ENCODE results near the gene CACFD1. TPM values are rescaled to one million over a fixed set of nuclear protein-coding genes. Genes with fewer than 3 reads are reported as not detected.

CACFD1 gene
- total RNA-seq, 2 experiments from 2014 or later, result 3.7 to 3.8 TPM

DNA sequence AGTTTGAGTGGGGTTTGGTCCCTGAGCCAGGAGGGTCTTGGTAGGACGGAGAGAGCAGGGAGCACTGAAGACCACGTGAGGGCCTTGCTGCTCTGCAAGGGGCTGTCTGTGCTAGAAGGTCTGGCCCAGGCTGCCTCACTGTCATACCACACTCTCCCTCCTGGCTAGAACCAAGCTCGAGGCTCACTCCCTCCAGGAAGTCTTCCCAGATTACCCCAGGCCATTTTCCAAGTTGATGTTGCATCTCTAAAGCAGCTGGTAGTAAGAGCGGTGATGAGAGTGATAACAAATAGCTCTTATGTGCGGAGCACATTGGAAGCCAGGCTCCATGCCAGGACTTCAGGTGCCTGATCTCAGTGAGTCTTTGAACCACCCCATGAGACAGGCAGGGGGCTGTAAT is 58.4 kb downstream of the CACFD1 start:
- ChIA-PET CTCF (no interaction called here), POLR2A (no interaction called here)
- intact Hi-C loops (cut with DNase I, micrococcal nuclease), result no loop called here
- H3K4me1 Mint-ChIP-seq (ENCODE audit: low read depth), result no peaks in the 10 kb centered on the region
- no peak overlapping the region for H3K27ac Mint-ChIP-seq
- no peaks in the 10 kb centered on the region for H3K27me3 Mint-ChIP-seq
- no peak for DNase-seq
- no peaks in the 10 kb centered on the region for H3K36me3 ChIP-seq (ENCODE audit: insufficient read depth, low read length)
- no peak overlapping the region for H3K27ac ChIP-seq (ENCODE audit: low read depth in 1 of 2, low read length in 2 of 2)
- no peaks in the 10 kb centered on the region for H3K27me3 ChIP-seq (ENCODE audit: control insufficient read depth in 1 of 2, insufficient read depth in 2 of 2, low read length in 2 of 2)
- no peaks in the 10 kb centered on the region for H3K36me3 Mint-ChIP-seq (ENCODE audit: low read depth)
- H3K9me3 ChIP-seq (ENCODE audit: control insufficient read depth in 1 of 2, insufficient read depth in 1 of 2, low read length in 2 of 2), result no peaks in the 10 kb centered on the region
- H3K4me3 ChIP-seq (ENCODE audit: low read length), result no peak overlapping the region
- no peak for ATAC-seq (ENCODE audit: poor library complexity)
- H3K4me1 ChIP-seq (ENCODE audit: insufficient read depth, low read length), result no peaks in the 10 kb centered on the region
- H3K4me3 Mint-ChIP-seq, result no peak overlapping the region
- no peaks in the 10 kb centered on the region for H3K9me3 Mint-ChIP-seq
- TF ChIP-seq, protein P1, sequence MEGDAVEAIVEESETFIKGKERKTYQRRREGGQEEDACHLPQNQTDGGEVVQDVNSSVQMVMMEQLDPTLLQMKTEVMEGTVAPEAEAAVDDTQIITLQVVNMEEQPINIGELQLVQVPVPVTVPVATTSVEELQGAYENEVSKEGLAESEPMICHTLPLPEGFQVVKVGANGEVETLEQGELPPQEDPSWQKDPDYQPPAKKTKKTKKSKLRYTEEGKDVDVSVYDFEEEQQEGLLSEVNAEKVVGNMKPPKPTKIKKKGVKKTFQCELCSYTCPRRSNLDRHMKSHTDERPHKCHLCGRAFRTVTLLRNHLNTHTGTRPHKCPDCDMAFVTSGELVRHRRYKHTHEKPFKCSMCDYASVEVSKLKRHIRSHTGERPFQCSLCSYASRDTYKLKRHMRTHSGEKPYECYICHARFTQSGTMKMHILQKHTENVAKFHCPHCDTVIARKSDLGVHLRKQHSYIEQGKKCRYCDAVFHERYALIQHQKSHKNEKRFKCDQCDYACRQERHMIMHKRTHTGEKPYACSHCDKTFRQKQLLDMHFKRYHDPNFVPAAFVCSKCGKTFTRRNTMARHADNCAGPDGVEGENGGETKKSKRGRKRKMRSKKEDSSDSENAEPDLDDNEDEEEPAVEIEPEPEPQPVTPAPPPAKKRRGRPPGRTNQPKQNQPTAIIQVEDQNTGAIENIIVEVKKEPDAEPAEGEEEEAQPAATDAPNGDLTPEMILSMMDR (IDR thresholded peaks at IDR 0.05), result no peak

DNA sequence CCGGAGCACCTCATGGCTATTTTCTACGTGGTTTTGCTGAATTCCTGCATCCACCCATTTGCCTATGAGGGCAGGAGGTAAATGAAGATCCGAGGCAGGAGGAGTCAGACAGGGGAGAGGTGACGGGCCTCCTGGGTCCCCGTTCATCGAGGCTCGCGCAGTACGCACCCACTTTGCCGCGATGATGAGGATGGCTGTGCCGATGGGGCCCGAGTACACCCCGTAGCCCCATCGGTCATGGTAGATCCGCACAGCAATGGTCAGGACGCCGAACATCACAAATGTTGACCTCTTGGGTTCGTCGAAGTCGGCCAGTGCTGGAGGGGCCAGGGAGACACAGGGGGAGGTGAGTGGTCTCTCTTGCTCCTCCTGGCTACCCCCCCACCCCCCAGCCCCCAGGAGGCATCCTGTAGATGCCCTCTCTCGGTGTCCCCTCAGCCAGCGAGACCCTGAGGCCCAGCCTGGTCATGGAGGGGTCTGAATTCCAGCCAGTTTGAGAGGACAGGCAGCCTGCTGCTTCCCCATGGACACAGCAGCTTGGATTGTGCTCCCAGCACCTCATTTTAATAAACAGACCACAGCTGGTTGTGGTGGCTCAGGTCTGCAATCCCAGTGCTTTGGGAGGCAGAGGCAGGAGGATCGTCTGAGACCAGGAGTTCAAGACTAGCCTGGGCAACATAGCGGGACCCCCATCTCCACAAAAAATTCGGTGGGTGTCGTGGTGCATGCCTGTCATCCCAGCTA is 59.1 kb downstream of the CACFD1 start:
- ChIA-PET CTCF (no interaction called here), POLR2A (no interaction called here)
- H3K27me3 Mint-ChIP-seq, result no peaks in the 10 kb centered on the region

DNA sequence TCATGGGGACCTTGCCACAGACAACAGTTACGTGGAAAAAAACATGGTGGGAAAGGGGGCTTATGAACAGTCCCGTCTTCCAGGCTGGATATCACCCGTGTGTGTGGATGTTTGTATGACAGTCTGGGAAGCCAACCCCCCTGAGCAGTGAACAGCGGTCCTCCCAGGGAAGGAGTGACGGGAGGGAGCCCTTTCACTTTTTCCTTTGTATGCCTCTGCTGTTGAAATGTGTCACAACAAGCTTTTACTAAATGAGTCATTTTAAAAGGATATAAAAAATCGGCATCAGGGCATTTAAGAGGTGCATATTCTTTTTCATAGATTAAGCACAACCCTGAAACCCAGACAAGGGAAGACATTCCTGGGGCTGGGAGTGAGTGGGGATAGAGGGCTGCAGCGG is 59.9 kb downstream of the CACFD1 start:
- H3K27ac Mint-ChIP-seq, result no peak overlapping the region
- Histone ChIP-seq H3K4me3 (ENCODE audit: low read length) (no peak overlapping the region), H3K27ac (ENCODE audit: low read depth in 1 of 2, low read length in 2 of 2) (no peak overlapping the region), H3K27me3 (ENCODE audit: control insufficient read depth in 1 of 2, insufficient read depth in 2 of 2, low read length in 2 of 2) (no peaks in the 10 kb centered on the region), H3K9me3 (ENCODE audit: control insufficient read depth in 1 of 2, insufficient read depth in 1 of 2, low read length in 2 of 2) (no peaks in the 10 kb centered on the region), H3K36me3 (ENCODE audit: insufficient read depth, low read length) (no peaks in the 10 kb centered on the region), H3K4me1 (ENCODE audit: insufficient read depth, low read length) (no peaks in the 10 kb centered on the region)
- POLR2A ChIA-PET, result no interaction called here
- H3K4me1 Mint-ChIP-seq (ENCODE audit: low read depth), result no peaks in the 10 kb centered on the region
- CTCF ChIA-PET, result no interaction called here
- H3K36me3 Mint-ChIP-seq (ENCODE audit: low read depth), result no peaks in the 10 kb centered on the region
- H3K4me3 Mint-ChIP-seq, result no peak overlapping the region
- TF ChIP-seq, protein P1 (IDR thresholded peaks at IDR 0.05), result no peak
- no peaks in the 10 kb centered on the region for H3K27me3 Mint-ChIP-seq
- no peaks in the 10 kb centered on the region for H3K9me3 Mint-ChIP-seq
- no peak for ATAC-seq (ENCODE audit: poor library complexity)
- intact Hi-C loops (cut with DNase I, micrococcal nuclease), result no loop called here
- no peak for DNase-seq

More for the DNA sequence above, 59.1 kb downstream of the CACFD1 start:
- Mint-ChIP-seq H3K27ac (no peak overlapping the region), H3K4me1 (ENCODE audit: low read depth) (no peaks in the 10 kb centered on the region), H3K9me3 (no peaks in the 10 kb centered on the region), H3K36me3 (ENCODE audit: low read depth) (no peaks in the 10 kb centered on the region), H3K4me3 (no peak overlapping the region)
- no peak overlapping the region for H3K27ac ChIP-seq (ENCODE audit: low read depth in 1 of 2, low read length in 2 of 2)
- no peaks in the 10 kb centered on the region for H3K36me3 ChIP-seq (ENCODE audit: insufficient read depth, low read length)
- H3K4me1 ChIP-seq (ENCODE audit: insufficient read depth, low read length), result no peaks in the 10 kb centered on the region
- H3K27me3 ChIP-seq (ENCODE audit: control insufficient read depth in 1 of 2, insufficient read depth in 2 of 2, low read length in 2 of 2), result no peaks in the 10 kb centered on the region
- no peak for DNase-seq
- no peak for ATAC-seq (ENCODE audit: poor library complexity)
- TF ChIP-seq, protein P1 (IDR thresholded peaks at IDR 0.05), result no peak
- intact Hi-C loops (cut with DNase I, micrococcal nuclease), result no loop called here
- no peak overlapping the region for H3K4me3 ChIP-seq (ENCODE audit: low read length)
- no peaks in the 10 kb centered on the region for H3K9me3 ChIP-seq (ENCODE audit: control insufficient read depth in 1 of 2, insufficient read depth in 1 of 2, low read length in 2 of 2)

All from CD4-positive, alpha-beta T cell (primary cell).